ENCODE measurements around the gene KIF2A. TPM values are rescaled to one million over a fixed set of nuclear protein-coding genes. Genes with fewer than 3 reads are reported as not detected.

KIF2A gene
- total and polyA plus RNA-seq, 2 donors (not counting 3 experiments of a cell fraction or from before 2014, with no cell fraction given) = 17.1 to 65.1 TPM

DNA sequence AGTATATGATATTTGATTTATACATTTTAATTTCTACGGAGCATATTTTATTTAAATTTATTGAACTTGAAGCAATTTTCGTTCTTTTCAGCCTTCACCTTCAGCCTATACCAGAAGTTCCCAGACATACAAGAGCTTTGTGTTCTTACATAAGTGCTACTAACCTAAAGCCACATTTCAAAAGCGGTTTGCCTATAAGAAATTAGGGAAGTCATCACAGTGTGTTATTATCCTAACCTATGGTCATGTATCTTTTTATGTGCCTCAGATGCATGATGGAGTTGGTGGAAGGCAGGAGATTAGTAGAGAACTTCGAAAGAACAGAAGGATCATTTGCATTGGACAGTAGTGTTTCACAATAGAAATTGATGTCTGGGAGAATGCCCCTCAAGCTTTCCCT lies 3.1 kb downstream of the KIF2A start:
- dilution Hi-C loops (cut with MboI; ENCODE audit: extremely low pct_ligation_motif_present, low sequenced_read_pairs) = no loop called here
- CTCF ChIA-PET = interaction anchor here (0.9 to 1.5 kb wide), 2 partner anchors 11 to 45 kb away, joined by 3 to 6 read pairs; no protein-coding TSS in a partner anchor

More for the DNA sequence above, 3.1 kb downstream of the KIF2A start:
- no peaks in the 10 kb centered on the region for H3K36me3 ChIP-seq (ENCODE audit: control insufficient read depth in 2 of 2, extremely low read depth in 1 of 2, insufficient read depth in 2 of 2, low read length in 2 of 2)
- H3K4me2 ChIP-seq (ENCODE audit: insufficient read depth, low read length) = no peak overlapping the region
- no peaks in the 10 kb centered on the region for H3K9me3 ChIP-seq (replicated peaks; ENCODE audit: control insufficient read depth, insufficient read depth, low read length)
- peaks cover 19% of the 10 kb centered on the region for H3K4me1 ChIP-seq (ENCODE audit: control insufficient read depth, extremely low read depth, insufficient read depth, low read length)
- FAIRE-seq (no peak), DNase-seq (ENCODE audit: low read depth, low spot score) (no peak)
- no peak overlapping the region for H2AFZ ChIP-seq (ENCODE audit: low read depth, low read length)
- intact Hi-C loops (cut with micrococcal nuclease) = loop anchor here (5.0 kb wide), 3 partner anchors 33 to 268 kb away; partner anchors contain the start of gene LRRC70
- TF ChIP-seq, protein P1, sequence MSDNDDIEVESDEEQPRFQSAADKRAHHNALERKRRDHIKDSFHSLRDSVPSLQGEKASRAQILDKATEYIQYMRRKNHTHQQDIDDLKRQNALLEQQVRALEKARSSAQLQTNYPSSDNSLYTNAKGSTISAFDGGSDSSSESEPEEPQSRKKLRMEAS (IDR thresholded peaks at IDR 0.05; ENCODE audit: insufficient read depth, insufficient read length) = no peak
- TF ChIP-seq FOS (IDR thresholded peaks at IDR 0.05; ENCODE audit: borderline replicate concordance, insufficient read depth, low read length) (no peak), EZH2 (IDR thresholded peaks at IDR 0.05; ENCODE audit: borderline replicate concordance, low read depth, low read length, severe bottlenecking) (no peak), GATA2 (IDR thresholded peaks at IDR 0.05; ENCODE audit: insufficient read depth, insufficient read length, low read depth, low read length) (no peak), JUN (IDR thresholded peaks at IDR 0.05; ENCODE audit: borderline replicate concordance, insufficient read depth, insufficient read length, low read depth) (no peak), MYC (IDR thresholded peaks at IDR 0.05; ENCODE audit: low read depth, low read length) (no peak), POLR2A (IDR thresholded peaks at IDR 0.05; ENCODE audit: low read depth, low read length) (no peak), POLR2AphosphoS5 (IDR thresholded peaks at IDR 0.05; ENCODE audit: insufficient read depth, low read depth, low read length) (no peak)
- TF ChIP-seq, protein P2, sequence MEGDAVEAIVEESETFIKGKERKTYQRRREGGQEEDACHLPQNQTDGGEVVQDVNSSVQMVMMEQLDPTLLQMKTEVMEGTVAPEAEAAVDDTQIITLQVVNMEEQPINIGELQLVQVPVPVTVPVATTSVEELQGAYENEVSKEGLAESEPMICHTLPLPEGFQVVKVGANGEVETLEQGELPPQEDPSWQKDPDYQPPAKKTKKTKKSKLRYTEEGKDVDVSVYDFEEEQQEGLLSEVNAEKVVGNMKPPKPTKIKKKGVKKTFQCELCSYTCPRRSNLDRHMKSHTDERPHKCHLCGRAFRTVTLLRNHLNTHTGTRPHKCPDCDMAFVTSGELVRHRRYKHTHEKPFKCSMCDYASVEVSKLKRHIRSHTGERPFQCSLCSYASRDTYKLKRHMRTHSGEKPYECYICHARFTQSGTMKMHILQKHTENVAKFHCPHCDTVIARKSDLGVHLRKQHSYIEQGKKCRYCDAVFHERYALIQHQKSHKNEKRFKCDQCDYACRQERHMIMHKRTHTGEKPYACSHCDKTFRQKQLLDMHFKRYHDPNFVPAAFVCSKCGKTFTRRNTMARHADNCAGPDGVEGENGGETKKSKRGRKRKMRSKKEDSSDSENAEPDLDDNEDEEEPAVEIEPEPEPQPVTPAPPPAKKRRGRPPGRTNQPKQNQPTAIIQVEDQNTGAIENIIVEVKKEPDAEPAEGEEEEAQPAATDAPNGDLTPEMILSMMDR (IDR thresholded peaks at IDR 0.05; ENCODE audit: extremely low read depth in 1 of 2, insufficient read depth in 1 of 2, low read depth in 1 of 2, low read length in 2 of 2) = no peak
- H3K27me3 ChIP-seq (ENCODE audit: control insufficient read depth in 2 of 2, insufficient read depth in 2 of 2, low read length in 2 of 2) = no peaks in the 10 kb centered on the region
- peaks cover 78% of the 10 kb centered on the region for H3K79me2 ChIP-seq (ENCODE audit: control insufficient read depth, insufficient read depth, low read length)
- POLR2A ChIA-PET = no interaction called here
- peaks cover 10% of the 10 kb centered on the region for H4K20me1 ChIP-seq (replicated peaks; ENCODE audit: control insufficient read depth, extremely low read depth, insufficient read depth, low read length)
- no peak overlapping the region for H3K9ac ChIP-seq (replicated peaks; ENCODE audit: extremely low read depth, insufficient read depth, low read length)
- no peak overlapping the region for H3K27ac ChIP-seq (ENCODE audit: insufficient read depth, low read depth, low read length)
- BruUV-seq (replicated peaks) = no TSS peak
- H3K4me3 ChIP-seq (replicated peaks in 1 of 3; ENCODE audit: insufficient read depth in 1 of 3, low read depth in 1 of 3, low read length in 3 of 3) = no peak overlapping the region
- no peaks in the 10 kb centered on the region for H3K9me1 ChIP-seq (replicated peaks; ENCODE audit: control insufficient read depth, extremely low read depth, insufficient read depth, low read length)

All from endothelial cell of umbilical vein (primary cell).